Measurements from ENCODE around the gene NRF1.
"Not testable (repeated sequence)": the region's sequence is repeated elsewhere in the genome, so short reads cannot be mapped to it uniquely, and the experiment has no call there.

NRF1 gene

GRCh38 chr7:129611246-129612111, at the start of gene NRF1:
TSS of gene NRF1 (plus strand) at chr7:129611720. CDS start at chr7:129657352, 45,632 bp downstream.
- DNase-seq: peak; percentile 93

GRCh38 chr7:129566323-129566722, 45.2 kb upstream of the NRF1 start:
- not testable (repeated sequence) for DNase-seq

- no peak for DNase-seq
Observed at GRCh38 chr7:129567377-129567776, 44.1 kb upstream of the NRF1 start.

- DNase-seq: no peak
Observed at GRCh38 chr7:129568240-129568639, 43.3 kb upstream of the NRF1 start.

- DNase-seq: no peak
Observed at GRCh38 chr7:129569326-129569725, 42.2 kb upstream of the NRF1 start.

- DNase-seq: no peak
Observed at GRCh38 chr7:129569811-129570215, 41.7 kb upstream of the NRF1 start.

GRCh38 chr7:129571201-129571600, 40.3 kb upstream of the NRF1 start:
- DNase-seq: no peak

- no peak for DNase-seq
Observed at GRCh38 chr7:129572205-129572604, 39.3 kb upstream of the NRF1 start.

GRCh38 chr7:129574487-129574886, 37.0 kb upstream of the NRF1 start:
- no peak for DNase-seq

- DNase-seq: no peak
Observed at GRCh38 chr7:129575699-129576098, 35.8 kb upstream of the NRF1 start.

GRCh38 chr7:129576138-129576537, 35.4 kb upstream of the NRF1 start:
- DNase-seq: no peak

GRCh38 chr7:129578829-129579228, 32.7 kb upstream of the NRF1 start:
- no peak for DNase-seq

GRCh38 chr7:129586179-129586578, 25.3 kb upstream of the NRF1 start:
- not testable (repeated sequence) for DNase-seq

GRCh38 chr7:129588268-129588667, 23.3 kb upstream of the NRF1 start:
- no peak for DNase-seq

GRCh38 chr7:129591868-129592267, 19.7 kb upstream of the NRF1 start:
- no peak for DNase-seq

GRCh38 chr7:129596386-129596785, 15.1 kb upstream of the NRF1 start:
- DNase-seq: not testable (repeated sequence)

GRCh38 chr7:129597672-129598071, 13.8 kb upstream of the NRF1 start:
- no peak for DNase-seq

- no peak for DNase-seq
Observed at GRCh38 chr7:129599174-129599573, 12.3 kb upstream of the NRF1 start.

GRCh38 chr7:129603594-129603993, 7.9 kb upstream of the NRF1 start:
- not testable (repeated sequence) for DNase-seq

- DNase-seq: not testable (repeated sequence)
Observed at GRCh38 chr7:129604021-129604420, 7.5 kb upstream of the NRF1 start.

GRCh38 chr7:129604713-129605437, 6.6 kb upstream of the NRF1 start:
- DNase-seq: no peak

- DNase-seq: no peak
Observed at GRCh38 chr7:129605960-129606614, 5.4 kb upstream of the NRF1 start.

GRCh38 chr7:129606803-129607202, 4.7 kb upstream of the NRF1 start:
- DNase-seq: no peak

Measured in NCI-H1092 (cell line).